Measurements from ENCODE around the gene SLC17A7. TPM values are rescaled to one million over a fixed set of nuclear protein-coding genes. Genes with fewer than 3 reads are reported as not detected.

SLC17A7 gene
- total and polyA plus RNA-seq, 9 of the 15 experiments (the other 6 are each of a cell fraction or from before 2014, with no cell fraction given), result 1.1 to 15.7 (median 2.4) TPM

DNA sequence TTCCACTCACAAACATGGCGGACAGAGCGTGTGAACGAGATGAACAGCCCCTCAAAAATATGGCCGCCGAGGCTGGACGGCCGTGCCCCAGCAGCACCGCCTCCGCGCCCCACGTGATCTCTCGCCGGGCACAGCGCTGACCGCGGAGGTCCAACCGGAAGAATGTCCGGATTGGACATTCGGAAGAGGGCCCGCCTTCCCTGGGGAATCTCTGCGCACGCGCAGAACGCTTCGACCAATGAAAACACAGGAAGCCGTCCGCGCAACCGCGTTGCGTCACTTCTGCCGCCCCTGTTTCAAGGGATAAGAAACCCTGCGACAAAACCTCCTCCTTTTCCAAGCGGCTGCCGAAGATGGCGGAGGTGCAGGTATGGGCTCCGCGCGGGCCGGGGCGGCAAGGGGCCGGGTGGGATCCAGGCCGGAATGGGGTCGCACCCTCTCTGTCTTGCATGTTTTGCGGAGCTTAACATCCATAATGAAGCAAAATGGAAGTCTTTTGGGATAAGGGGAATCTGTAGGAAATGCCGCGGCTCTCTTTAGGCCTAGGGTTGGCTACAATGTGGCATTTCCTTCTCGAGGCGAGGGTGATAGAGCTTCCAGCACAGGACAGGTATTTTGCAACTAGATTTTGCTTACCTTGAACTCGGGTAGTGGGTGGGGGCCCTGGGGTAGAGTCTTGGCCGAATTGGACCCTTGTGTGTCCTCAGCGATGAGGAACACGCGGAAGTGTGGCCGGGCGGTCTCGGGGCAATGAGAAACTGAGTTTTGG lies 46.1 kb upstream of the SLC17A7 start, which contains the start of gene RPL13A (continued):
- no peak for TF ChIP-seq MYBL2 (IDR thresholded peaks at IDR 0.05; ENCODE audit: low read depth)
- TF ChIP-seq MYBL2 (CRISPR knock-in tag; IDR thresholded peaks at IDR 0.05; ENCODE audit: borderline replicate concordance), result no peak
- TF ChIP-seq LCOR (CRISPR knock-in tag; IDR thresholded peaks at IDR 0.05), result peak; percentile 73; the same call in 1 of the 2 replicates
- TF ChIP-seq PHF21A (IDR thresholded peaks at IDR 0.05; ENCODE audit: borderline replicate concordance, low read depth), result no peak
- peak; percentile 85 to 86; a peak in 3 of 4 replicates for TF ChIP-seq FOXK2 (conservative IDR thresholded peaks at IDR 0.05 in 1 of 2, IDR thresholded peaks at IDR 0.05 in 1 of 2; ENCODE audit: low read depth in 2 of 2)
- peak; percentile 98 to 99 (median 99) for TF ChIP-seq YY1 (IDR thresholded peaks at IDR 0.05; ENCODE audit: borderline replicate concordance in 1 of 3, control insufficient read depth in 1 of 3, extremely low read depth in 1 of 3, insufficient read depth in 3 of 3, insufficient read length in 1 of 3, insufficient replicate concordance in 2 of 3, low read depth in 1 of 3, low read length in 2 of 3)
- TF ChIP-seq PHB (CRISPR knock-in tag; IDR thresholded peaks at IDR 0.05), result no peak
- TF ChIP-seq, protein P1, sequence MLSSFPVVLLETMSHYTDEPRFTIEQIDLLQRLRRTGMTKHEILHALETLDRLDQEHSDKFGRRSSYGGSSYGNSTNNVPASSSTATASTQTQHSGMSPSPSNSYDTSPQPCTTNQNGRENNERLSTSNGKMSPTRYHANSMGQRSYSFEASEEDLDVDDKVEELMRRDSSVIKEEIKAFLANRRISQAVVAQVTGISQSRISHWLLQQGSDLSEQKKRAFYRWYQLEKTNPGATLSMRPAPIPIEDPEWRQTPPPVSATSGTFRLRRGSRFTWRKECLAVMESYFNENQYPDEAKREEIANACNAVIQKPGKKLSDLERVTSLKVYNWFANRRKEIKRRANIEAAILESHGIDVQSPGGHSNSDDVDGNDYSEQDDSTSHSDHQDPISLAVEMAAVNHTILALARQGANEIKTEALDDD (IDR thresholded peaks at IDR 0.05), result no peak
- TF ChIP-seq, protein P2, sequence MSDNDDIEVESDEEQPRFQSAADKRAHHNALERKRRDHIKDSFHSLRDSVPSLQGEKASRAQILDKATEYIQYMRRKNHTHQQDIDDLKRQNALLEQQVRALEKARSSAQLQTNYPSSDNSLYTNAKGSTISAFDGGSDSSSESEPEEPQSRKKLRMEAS (CRISPR knock-in tag; IDR thresholded peaks at IDR 0.05), result peak; percentile 93
- TF ChIP-seq ZNF282 (CRISPR knock-in tag; IDR thresholded peaks at IDR 0.05), result no peak
- no peak for TF ChIP-seq ZBTB8A (IDR thresholded peaks at IDR 0.05; ENCODE audit: partially characterized antibody)
- peak; percentile 35; the same call in 1 of the 2 replicates for TF ChIP-seq EP300 (IDR thresholded peaks at IDR 0.05; ENCODE audit: low read length)
- no peak for TF ChIP-seq NR3C1 (CRISPR knock-in tag; IDR thresholded peaks at IDR 0.05)
- TF ChIP-seq, protein P3, sequence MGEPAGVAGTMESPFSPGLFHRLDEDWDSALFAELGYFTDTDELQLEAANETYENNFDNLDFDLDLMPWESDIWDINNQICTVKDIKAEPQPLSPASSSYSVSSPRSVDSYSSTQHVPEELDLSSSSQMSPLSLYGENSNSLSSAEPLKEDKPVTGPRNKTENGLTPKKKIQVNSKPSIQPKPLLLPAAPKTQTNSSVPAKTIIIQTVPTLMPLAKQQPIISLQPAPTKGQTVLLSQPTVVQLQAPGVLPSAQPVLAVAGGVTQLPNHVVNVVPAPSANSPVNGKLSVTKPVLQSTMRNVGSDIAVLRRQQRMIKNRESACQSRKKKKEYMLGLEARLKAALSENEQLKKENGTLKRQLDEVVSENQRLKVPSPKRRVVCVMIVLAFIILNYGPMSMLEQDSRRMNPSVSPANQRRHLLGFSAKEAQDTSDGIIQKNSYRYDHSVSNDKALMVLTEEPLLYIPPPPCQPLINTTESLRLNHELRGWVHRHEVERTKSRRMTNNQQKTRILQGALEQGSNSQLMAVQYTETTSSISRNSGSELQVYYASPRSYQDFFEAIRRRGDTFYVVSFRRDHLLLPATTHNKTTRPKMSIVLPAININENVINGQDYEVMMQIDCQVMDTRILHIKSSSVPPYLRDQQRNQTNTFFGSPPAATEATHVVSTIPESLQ (CRISPR knock-in tag; IDR thresholded peaks at IDR 0.05), result no peak
- no peak for TF ChIP-seq MEF2A (IDR thresholded peaks at IDR 0.05; ENCODE audit: control insufficient read depth, low read depth, low read length)
- no peak for TF ChIP-seq BMI1 (IDR thresholded peaks at IDR 0.05; ENCODE audit: low read length)
- TF ChIP-seq CXXC5 (CRISPR knock-in tag; IDR thresholded peaks at IDR 0.05), result peak; percentile 98
- TF ChIP-seq ZNF551 (CRISPR knock-in tag; IDR thresholded peaks at IDR 0.05), result no peak
- peak; percentile 87 for TF ChIP-seq ZFX (CRISPR knock-in tag; IDR thresholded peaks at IDR 0.05)
- TF ChIP-seq CREM (IDR thresholded peaks at IDR 0.05; ENCODE audit: low read depth), result peak; percentile 98
- TF ChIP-seq SNIP1 (IDR thresholded peaks at IDR 0.05; ENCODE audit: low read depth), result no peak
- TF ChIP-seq, protein P4, sequence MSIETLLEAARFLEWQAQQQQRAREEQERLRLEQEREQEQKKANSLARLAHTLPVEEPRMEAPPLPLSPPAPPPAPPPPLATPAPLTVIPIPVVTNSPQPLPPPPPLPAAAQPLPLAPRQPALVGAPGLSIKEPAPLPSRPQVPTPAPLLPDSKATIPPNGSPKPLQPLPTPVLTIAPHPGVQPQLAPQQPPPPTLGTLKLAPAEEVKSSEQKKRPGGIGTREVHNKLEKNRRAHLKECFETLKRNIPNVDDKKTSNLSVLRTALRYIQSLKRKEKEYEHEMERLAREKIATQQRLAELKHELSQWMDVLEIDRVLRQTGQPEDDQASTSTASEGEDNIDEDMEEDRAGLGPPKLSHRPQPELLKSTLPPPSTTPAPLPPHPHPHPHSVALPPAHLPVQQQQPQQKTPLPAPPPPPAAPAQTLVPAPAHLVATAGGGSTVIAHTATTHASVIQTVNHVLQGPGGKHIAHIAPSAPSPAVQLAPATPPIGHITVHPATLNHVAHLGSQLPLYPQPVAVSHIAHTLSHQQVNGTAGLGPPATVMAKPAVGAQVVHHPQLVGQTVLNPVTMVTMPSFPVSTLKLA (conservative IDR thresholded peaks at IDR 0.05), result peak; percentile 88 to 89
- TF ChIP-seq PCBP1 (IDR thresholded peaks at IDR 0.05; ENCODE audit: low read depth, low read length, poor library complexity, severe bottlenecking), result peak; percentile 89
- no peak for TF ChIP-seq XRCC3 (IDR thresholded peaks at IDR 0.05)
- TF ChIP-seq GATAD2A (IDR thresholded peaks at IDR 0.05), result no peak
